Dermis microvascular lymphatic vessel endothelial cell (primary cell): ENCODE results near the gene NTRK3. TPM values are rescaled to one million over a fixed set of nuclear protein-coding genes. Genes with fewer than 3 reads are reported as not detected.

Experiments used
- DNase-seq, 2 donors: peaks; one replicate each; pipeline versions ENCODE4 v3.0.0 to v3.0.0-alpha.2; 2010; ENCODE audit warnings: low read depth in 2 of 2
- total RNA-seq: library from RNA; depleted of rRNA; stranded (reverse); fragments of >200 nt; gene quantifications from 2 replicates; pipeline ENCODE4 v1.2.1, GENCODE V29; 2014

The NTRK3 gene
- total RNA-seq, 1 donor from 2014 or later: not detected

GRCh38 chr15:88185584-88185983, 71.0 kb downstream of the NTRK3 start:
- no peak for DNase-seq

GRCh38 chr15:88181613-88182012, 74.9 kb downstream of the NTRK3 start:
- no peak for DNase-seq

- DNase-seq: no peak
Measured at GRCh38 chr15:88179562-88179961, 77.0 kb downstream of the NTRK3 start.

GRCh38 chr15:88178631-88179030, 77.9 kb downstream of the NTRK3 start:
- DNase-seq: no peak

GRCh38 chr15:88177451-88177850, 79.1 kb downstream of the NTRK3 start:
- DNase-seq: no peak

- DNase-seq: no peak
Measured at GRCh38 chr15:88174571-88174970, 82.0 kb downstream of the NTRK3 start.

- no peak for DNase-seq
Measured at GRCh38 chr15:88166082-88166993, 90.2 kb downstream of the NTRK3 start.

- DNase-seq: no peak
Measured at GRCh38 chr15:88161636-88162035, 94.9 kb downstream of the NTRK3 start.

- DNase-seq: no peak
Measured at GRCh38 chr15:88155310-88155709, 101.2 kb downstream of the NTRK3 start.

GRCh38 chr15:88152672-88153071, 103.9 kb downstream of the NTRK3 start:
- DNase-seq: no peak

- DNase-seq: no peak
Measured at GRCh38 chr15:88147760-88148159, 108.8 kb downstream of the NTRK3 start.

- DNase-seq: no peak
Measured at GRCh38 chr15:88144921-88145653, 111.5 kb downstream of the NTRK3 start.

GRCh38 chr15:88142121-88142520, 114.4 kb downstream of the NTRK3 start:
- DNase-seq: no peak

GRCh38 chr15:88141269-88141889, 115.2 kb downstream of the NTRK3 start:
- DNase-seq: no peak

- no peak for DNase-seq
Measured at GRCh38 chr15:88140398-88140797, 116.1 kb downstream of the NTRK3 start.

GRCh38 chr15:88139936-88140335, 116.6 kb downstream of the NTRK3 start:
- no peak for DNase-seq

GRCh38 chr15:88133795-88134194, 122.7 kb downstream of the NTRK3 start:
- no peak for DNase-seq

- no peak for DNase-seq
Measured at GRCh38 chr15:88132499-88132898, 124.0 kb downstream of the NTRK3 start.

GRCh38 chr15:88131937-88132336, 124.6 kb downstream of the NTRK3 start:
- no peak for DNase-seq

GRCh38 chr15:88127432-88127790, 129.1 kb downstream of the NTRK3 start:
- DNase-seq: no peak

GRCh38 chr15:88126695-88127431, 129.7 kb downstream of the NTRK3 start:
- DNase-seq: no peak

GRCh38 chr15:88125576-88125975, 131.0 kb downstream of the NTRK3 start:
- DNase-seq: no peak
